Osteocyte (in vitro differentiated cells): ENCODE data around the gene SLC38A7. TPM values are rescaled to one million over a fixed set of nuclear protein-coding genes. Genes with fewer than 3 reads are reported as not detected.

ENCODE experiments used
- DNase-seq: peaks from one replicate; pipeline ENCODE4 v3.0.0; 2021; ENCODE audit warnings: mixed read lengths; ENCODE audit not compliant: unreplicated experiment; ENCODE audit errors: extremely low spot score
- H3K27ac Mint-ChIP-seq: one replicate; pipeline ENCODE4 v1.8.0; 2021; ENCODE audit warnings: mild to moderate bottlenecking, mixed read lengths; ENCODE audit not compliant: unreplicated experiment
- H3K27me3 Mint-ChIP-seq: one replicate; pipeline ENCODE4 v1.8.0; 2021; ENCODE audit warnings: mixed read lengths; ENCODE audit not compliant: unreplicated experiment
- H3K36me3 Mint-ChIP-seq: one replicate; pipeline ENCODE4 v1.8.0; 2021; ENCODE audit warnings: mixed read lengths; ENCODE audit not compliant: unreplicated experiment
- H3K4me1 Mint-ChIP-seq: one replicate; pipeline ENCODE4 v1.8.0; 2021; ENCODE audit warnings: mixed read lengths; ENCODE audit not compliant: unreplicated experiment
- H3K4me3 Mint-ChIP-seq: one replicate; pipeline ENCODE4 v1.8.0; 2021; ENCODE audit warnings: mild to moderate bottlenecking, moderate library complexity, mixed read lengths; ENCODE audit not compliant: unreplicated experiment
- H3K9me3 Mint-ChIP-seq: one replicate; pipeline ENCODE4 v1.8.0; 2021; ENCODE audit warnings: mixed read lengths; ENCODE audit not compliant: unreplicated experiment
- CTCF ChIP-seq: fragments of 200-600 bp; sonication (generic); IDR thresholded peaks from 2 replicates; pipeline ENCODE4 v1.5.0; 2021; ENCODE audit warnings: antibody characterized with exemption, mild to moderate bottlenecking, moderate library complexity
- total RNA-seq: library from RNA; stranded (reverse); gene quantifications from 2 replicates; pipeline ENCODE4 v1.2.1, GENCODE V29; 2021

SLC38A7 gene
- total RNA-seq, 1 donor from 2014 or later, result 54.5 TPM

GRCh38 chr16:58716468-58716867 lies 31.9 kb upstream of the SLC38A7 start:
- Mint-ChIP-seq H3K4me1 (no peaks in the 10 kb centered on the region), H3K27me3 (no peaks in the 10 kb centered on the region), H3K4me3 (no peak overlapping the region), H3K36me3 (peaks cover 49% of the 10 kb centered on the region), H3K27ac (no peak overlapping the region), H3K9me3 (no peaks in the 10 kb centered on the region)
- DNase-seq, result no peak
- TF ChIP-seq CTCF, result no peak

DNA sequence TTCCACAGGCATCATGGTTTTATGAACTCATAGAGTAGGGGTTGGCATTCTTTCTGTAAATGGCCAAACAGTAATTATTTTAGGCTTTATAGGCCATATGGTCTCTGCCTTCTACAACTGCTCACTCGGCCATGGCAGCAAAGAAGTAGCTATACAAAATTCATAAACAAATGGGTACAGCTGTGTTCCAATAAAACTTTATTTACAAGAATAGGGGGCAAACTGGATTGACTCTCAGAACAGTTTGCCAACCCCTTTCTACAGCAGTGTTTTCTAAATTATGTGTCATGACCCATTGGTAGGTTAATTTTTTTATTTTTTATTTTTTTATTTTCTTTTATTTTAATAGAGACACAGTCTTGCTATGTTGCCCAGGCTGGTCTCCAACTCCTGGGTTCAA lies 29.2 kb upstream of the SLC38A7 start:
- TF ChIP-seq CTCF, result no peak
- no peak overlapping the region for H3K27ac Mint-ChIP-seq
- no peaks in the 10 kb centered on the region for H3K27me3 Mint-ChIP-seq
- H3K4me1 Mint-ChIP-seq, result no peaks in the 10 kb centered on the region
- DNase-seq, result no peak
- peaks cover 39% of the 10 kb centered on the region for H3K36me3 Mint-ChIP-seq
- no peak overlapping the region for H3K4me3 Mint-ChIP-seq
- no peaks in the 10 kb centered on the region for H3K9me3 Mint-ChIP-seq

- H3K27ac Mint-ChIP-seq, result no peak overlapping the region
- DNase-seq, result no peak
- H3K4me1 Mint-ChIP-seq, result no peaks in the 10 kb centered on the region
- no peaks in the 10 kb centered on the region for H3K27me3 Mint-ChIP-seq
- no peak for TF ChIP-seq CTCF
- H3K9me3 Mint-ChIP-seq, result no peaks in the 10 kb centered on the region
- no peak overlapping the region for H3K4me3 Mint-ChIP-seq
- peaks cover 21% of the 10 kb centered on the region for H3K36me3 Mint-ChIP-seq
Measured at GRCh38 chr16:58709333-58709732, 24.8 kb upstream of the SLC38A7 start.

- H3K4me3 Mint-ChIP-seq, result no peak overlapping the region
- H3K4me1 Mint-ChIP-seq, result no peaks in the 10 kb centered on the region
- TF ChIP-seq CTCF, result no peak
- no peaks in the 10 kb centered on the region for H3K27me3 Mint-ChIP-seq
- peaks cover 4% of the 10 kb centered on the region for H3K9me3 Mint-ChIP-seq
- H3K36me3 Mint-ChIP-seq, result no peaks in the 10 kb centered on the region
- DNase-seq, result no peak
- H3K27ac Mint-ChIP-seq, result no peak overlapping the region
Measured at GRCh38 chr16:58699151-58699550, 14.6 kb upstream of the SLC38A7 start.

DNA sequence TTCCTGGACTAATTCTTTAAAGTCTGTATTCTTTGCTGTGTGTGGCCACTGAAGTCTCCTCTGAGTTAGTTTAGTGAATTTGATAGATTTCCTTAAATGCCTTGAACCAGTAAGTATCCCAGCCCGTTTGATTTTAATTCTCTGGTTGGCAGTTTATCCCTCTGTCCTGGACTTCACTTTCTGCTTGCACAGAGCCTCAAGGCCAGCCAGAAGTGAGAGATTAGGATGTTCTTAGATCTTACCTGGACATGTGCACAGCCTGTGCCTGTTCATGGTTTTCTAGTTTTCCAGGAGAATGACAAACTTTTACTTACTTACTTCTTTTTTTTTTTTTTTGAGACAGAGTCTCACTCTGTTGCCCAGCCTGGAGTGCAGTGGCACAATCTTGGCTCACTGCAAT lies 10.8 kb upstream of the SLC38A7 start:
- Mint-ChIP-seq H3K27me3 (peaks cover 3% of the 10 kb centered on the region), H3K27ac (no peak overlapping the region), H3K4me1 (no peaks in the 10 kb centered on the region), H3K4me3 (no peak overlapping the region), H3K9me3 (peaks cover 4% of the 10 kb centered on the region), H3K36me3 (no peaks in the 10 kb centered on the region)
- no peak for DNase-seq
- TF ChIP-seq CTCF, result no peak
